ENCODE results near the gene SH3BP4.

Gene SH3BP4

DNA sequence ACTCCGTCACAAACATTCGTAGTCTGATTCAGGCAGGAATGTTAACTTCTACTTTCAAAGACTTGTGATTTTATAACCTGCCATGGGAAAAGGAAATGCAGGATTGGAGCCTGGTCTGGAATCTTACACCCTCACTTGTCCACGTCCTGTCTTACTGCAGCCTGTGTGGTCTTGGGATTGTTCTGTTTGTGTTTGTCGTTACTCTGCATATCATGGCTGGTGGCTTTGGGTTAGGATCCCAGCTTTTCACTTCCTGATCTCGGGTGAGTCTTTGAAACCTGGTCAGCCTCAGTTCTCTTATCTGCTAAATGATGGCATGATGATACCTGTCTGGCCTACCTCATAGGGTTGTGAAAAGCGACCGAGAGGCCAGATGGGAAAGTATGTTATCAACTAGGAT is 34.6 kb downstream of the SH3BP4 start:
- DNase-seq: no peak

DNA sequence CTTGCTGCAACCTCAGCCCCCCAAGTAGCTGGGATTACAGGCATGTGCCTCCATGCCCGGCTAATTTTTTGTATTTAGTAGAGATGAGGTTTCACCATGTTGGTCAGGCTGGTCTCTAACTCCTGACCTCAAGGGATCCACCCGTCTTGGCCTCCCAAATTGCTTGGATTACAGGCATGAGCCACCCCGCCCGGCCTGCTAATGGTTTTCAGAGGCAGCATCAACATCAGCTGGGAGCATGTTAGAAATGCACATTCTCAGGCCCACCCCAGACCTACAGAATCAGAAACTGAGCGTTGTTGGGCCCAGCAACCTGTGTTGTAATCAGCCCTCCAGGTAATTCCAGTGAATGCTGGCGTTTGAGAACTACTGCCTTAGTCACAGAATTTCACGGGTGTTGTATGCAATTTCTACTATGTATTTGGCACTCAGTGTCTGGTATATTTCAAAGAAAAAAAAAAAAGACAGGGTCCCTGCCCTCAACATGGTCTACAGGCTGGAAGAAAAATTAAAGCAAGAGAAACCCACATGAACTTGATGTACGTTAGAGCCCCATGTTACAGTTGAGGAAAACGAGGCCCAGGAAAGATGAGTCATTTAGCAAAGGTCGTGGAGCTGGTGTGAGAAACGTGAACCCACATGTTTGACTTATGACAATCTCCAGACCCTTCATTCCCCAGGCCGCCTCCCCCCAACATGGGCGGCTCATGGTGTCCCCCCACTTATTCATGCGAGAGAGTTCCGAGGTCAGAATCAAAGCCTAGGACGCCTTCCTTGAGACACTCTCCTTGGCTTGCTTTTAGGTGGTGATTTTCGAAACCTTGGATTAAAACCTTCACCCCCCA is 35.3 kb downstream of the SH3BP4 start:
- no peak for DNase-seq

DNA sequence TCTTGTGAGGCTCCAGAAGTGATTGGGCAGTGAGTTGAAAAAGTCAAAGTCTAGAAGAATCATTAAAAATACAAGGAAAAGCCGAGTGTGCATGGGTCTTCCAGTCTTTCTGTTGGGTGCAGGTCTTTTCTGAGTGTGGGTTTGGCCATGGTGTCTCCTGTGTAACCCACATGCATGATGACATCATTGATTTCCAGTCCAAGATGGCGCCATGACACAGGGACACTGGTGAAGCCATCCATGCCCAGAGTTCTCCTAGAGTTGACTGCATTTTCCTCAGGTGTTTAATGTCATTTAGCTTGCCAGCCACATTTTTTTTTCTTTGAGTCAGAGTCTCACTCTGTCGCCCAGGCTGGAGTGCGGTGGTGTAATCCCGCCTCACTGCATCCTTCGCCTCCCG is 35.9 kb downstream of the SH3BP4 start:
- DNase-seq: no peak

DNA sequence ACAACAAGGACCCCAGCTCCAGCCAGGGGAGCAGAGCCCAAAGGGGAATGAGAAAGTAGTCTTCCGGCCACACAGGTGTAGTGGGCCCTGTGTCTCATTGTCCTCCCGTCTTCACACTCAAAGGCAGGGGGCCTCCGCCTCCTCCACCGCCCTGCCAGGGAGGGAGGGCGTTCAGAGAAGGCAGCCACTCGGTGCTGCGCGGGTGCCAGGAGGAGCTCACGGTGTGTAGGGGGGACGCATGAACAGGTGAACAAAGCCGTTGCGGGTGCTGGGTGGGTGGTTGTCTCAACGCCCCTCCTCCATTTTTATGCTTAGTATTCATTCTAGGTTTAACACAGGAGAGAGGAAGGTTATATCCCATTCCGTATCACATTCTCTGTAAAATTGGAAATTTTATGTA is 36.7 kb downstream of the SH3BP4 start:
- DNase-seq: no peak

DNA sequence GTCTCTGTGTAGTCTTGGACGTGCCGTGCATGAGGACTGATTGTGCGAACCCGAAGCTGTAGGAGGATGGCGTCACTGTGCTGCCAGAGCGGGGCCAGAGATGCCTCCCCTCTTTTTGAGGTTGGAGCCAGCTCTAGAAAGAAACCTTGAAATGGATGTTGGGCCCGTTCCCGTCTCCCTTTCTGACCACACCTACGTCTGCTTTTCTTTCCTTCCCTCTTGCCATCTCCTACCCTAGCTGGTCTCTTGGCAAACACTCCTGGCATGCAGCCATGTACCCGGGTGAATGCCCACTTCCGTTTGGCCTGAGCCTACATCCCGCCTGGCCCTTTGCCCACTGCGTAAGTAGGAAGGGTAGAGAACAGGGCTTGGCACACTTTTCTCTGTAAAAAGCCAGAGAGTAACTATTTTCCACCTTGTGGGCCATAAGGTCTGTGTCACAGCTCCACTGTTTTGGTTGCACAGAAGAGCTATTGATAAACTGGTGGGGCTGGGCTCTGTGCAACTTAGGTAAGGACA is 37.4 kb downstream of the SH3BP4 start:
- DNase-seq: peak; percentile 81

DNA sequence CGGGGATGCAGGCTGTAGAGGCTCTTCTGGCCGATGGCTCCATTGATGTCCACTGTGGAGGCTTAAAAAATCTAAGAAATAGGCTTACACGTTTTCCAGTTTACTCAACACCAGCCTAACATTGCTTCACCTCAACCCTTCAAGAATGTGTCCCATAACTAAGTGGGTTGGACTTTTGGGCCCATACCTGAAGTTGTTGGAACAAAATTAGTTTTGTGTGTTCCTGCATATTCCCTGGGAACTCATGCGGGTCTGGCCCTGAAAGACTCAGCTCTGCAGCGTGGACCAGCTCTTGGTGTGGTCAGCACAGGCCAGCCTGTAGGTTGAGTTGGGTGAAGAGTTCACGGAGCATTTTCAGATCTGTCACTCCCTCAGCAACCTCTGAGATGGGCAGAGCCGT is 38.5 kb downstream of the SH3BP4 start:
- DNase-seq: no peak

DNA sequence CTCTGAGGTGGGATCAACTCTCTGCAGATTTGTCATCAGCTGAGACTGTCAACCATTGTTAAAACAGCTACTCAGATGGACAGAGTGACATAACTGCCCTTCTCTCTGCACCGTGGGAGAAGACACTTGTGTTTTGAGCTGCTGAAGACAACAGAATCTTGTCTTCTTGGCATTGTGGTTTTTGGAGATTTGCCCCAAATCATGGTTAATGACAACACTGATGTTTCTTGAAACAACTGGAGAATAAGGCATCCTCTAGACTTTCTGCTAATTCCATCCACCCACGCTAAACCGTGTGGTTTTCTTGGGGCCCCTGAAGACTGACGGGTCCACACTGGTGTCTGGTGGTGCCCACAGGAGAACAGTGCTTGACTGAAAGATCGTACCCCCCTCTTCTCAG is 39.5 kb downstream of the SH3BP4 start:
- DNase-seq: no peak

DNA sequence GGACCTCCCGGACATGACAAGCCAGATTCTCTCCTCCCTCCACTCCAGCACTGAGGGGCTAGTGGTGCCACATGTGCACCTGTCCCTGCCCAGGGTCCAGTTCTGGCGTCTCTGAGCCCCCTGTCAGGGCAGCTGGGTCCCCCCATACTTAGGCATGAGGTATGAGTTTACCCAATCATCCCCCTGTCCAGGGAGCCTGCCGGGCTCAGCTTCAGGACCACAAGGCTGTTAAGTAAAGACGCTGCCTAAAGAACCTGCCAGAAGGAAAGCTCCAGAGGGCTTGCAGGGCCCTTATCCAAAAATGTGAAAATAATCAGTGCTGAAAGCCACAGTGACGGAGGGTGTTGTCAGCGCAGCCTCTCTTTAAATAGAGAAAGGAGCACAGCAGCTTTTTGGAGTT is 40.0 kb downstream of the SH3BP4 start:
- no peak for DNase-seq

DNA sequence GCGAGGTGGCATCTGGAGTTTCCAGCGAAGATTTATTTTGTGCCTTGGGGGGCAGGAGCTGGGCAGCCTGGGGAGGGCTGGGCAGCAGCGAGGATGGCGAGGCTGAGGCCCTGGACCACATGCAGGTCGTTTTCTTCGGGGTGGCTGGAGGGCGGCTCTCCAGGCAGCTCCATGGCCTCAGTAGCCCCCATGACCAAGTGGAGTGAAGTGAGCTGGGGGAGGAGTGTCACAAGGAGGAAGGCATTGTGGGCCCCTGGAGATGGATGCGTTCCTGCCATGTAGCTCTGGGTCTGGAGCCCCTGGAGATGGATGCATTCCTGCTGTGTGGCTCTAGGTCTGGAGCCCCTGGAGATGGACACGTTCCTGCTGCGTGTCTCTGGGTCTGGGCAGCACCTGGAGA is 40.4 kb downstream of the SH3BP4 start:
- no peak for DNase-seq

DNA sequence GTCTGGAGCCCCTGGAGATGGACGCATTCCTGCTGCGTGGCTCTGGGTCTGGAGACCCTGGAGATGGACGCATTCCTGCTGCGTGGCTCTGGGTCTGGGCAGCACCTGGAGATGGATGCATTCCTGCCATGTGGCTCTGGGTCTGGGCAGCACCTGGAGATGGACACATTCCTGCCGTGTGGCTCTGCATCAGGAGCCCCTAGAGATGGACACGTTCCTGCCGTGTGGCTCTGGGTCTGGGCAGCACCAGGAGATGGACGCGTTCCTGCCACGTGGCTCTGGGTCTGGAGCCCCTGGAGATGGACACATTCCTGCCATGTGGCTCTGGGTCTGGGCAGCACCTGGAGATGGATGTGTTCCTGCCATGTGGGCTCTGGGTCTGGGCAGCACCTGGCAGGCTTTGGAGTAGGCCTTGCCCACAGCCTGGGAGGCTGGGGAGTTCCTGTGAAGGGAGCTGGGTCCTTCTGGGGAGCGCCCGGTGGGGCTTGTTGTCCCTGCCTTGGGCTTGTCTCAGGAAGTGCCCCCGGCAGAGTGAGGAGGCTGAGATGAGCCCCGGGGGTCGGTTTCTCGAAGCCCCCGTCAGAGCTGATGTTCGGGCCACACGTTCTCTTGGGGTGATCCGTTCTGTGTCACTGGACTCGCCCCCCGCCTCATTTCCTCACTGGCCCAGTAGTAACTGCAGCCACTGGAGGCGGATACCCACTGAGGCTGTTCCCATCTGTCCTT is 41.0 kb downstream of the SH3BP4 start:
- no peak for DNase-seq

DNA sequence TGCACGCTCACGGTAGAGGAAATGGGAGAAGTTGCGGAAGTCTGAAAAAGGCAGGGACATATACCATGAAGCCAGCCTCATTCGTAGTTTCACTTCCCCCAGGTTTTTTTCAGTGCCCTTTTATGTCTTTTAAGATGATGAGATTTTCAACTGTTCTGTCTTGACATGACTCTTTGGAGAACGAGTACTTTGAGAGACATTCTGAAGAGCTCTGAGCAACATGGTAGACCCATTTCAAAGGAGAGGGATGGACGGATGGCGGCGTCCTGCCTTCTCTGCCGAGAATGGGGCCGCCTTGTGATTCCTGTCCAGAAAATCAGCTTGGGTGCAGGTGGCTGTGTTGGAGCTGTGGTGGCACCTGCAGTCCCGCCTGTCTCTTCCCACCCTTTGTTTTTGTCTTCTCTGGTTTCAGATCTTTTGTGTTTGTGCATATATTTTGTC is 41.7 kb downstream of the SH3BP4 start:
- DNase-seq: peak; percentile 28

DNA sequence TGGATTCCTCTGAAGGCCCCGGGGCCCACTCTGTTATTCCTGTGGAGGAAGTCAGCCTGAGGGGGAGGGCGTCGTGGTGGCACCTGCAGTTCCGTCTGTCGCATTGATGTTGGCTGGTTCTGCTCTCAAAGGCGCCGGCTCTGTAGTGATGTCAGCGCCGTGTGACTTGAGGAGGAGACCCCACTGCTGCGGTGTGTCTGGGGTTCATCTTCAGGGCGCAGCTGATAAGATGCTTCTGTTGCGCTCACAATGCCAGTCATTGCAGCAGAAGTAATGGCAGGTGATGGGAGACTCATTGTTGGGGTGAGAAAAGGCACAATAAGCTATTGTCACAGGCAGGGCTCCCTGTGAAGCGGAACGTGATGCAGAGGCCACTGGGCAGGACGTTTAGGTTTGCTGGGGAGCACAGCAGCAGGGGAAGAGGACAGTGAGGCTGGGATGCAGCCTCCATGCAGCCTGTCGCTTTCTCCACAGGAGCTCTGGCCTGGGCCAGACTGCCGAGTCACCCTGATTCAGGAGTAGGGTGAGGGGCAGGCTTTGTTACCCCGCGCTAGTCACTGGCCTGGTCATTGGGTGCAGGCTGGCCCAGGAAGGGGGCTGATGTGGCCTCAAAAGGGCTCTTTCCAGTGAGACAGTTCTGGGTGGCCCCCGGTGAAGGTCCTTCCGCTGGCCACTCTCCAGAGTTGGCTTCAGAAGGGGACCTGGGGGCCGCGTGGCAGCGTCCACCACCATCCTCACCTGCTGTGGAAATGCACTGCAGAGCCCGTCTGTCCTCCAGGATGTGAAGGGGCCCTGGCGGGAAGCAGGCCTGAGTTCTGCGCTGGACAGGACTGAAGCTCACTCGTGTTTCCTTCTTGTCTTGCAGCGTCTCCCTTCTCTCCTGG is 42.9 kb downstream of the SH3BP4 start:
- peak; percentile 34 for DNase-seq

DNA sequence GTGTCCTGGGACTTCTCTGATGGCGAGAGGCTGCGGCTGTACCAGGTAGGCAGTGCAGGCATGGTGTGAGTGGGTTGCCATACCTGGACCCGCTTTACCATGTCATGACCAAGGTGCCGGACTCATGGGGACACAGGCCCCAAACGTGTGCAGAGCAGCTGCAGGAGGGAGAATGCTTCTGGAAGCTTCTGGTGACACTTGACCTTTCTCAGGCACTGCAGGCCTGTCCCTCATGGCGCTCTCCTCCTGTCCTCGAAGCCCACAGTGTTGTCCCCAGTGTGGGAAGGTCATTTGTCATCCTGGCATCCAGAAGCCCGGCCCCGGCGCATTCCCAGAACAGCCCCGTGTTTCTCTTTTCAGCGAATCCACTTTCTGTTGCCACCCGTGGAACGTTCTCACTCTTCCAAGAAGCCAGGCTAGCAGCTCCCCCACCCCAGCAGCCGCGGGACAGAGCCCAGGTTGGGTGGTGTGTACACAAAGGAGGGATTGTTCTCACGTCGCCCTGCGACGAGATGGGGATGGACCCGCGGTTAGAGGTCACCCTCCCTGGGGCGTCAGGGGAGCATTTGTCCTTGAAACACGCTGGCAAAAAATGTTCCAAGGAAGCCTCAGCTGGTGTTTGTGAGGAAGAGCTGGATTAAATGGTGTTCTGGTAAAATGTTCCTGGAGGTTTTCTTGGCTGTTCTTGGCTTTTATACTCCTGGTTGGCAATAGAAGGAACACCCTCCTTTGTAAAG is 43.7 kb downstream of the SH3BP4 start:
- DNase-seq: no peak

DNA sequence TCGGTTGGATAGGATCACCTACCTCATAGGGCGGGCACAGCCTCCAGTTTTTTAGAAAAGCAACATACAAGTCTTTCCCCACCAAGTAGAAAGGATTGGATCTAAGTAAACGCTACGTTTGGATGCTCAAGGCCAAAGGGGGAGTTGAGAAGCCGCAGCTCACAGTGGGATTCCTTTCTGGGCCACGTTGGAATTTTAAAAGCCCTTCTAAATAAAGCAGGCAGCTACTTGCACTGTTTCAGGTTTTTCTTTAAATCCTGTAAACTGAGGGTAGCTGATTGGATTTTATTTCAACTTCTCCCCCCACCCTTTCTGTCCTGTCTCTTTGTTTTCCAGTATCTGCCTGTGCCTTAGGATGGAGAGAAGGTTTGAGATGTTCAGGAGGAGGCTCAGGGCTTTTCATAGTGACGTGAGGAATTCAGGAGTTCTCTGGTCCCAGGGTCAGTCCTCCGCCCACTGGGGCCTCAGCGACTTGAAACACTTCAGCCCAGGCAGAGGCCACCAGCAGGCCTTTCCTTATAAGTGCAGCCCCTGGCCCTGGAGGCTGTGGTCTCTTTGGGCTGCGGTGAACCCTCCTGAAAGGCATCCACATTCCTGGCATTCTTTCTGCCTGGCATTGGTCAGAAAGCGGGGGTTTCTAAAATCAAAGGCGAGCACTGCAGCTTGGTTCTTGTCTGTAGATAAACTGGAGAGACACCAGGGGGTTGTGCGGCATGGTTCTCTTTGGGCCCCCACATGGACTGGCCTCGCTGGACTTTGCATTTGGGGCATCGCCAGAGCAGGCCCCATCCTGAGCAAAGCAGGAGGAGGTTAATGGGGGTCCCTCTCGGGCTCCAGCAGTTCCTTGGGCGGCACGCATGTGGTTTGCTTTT is 44.5 kb downstream of the SH3BP4 start:
- DNase-seq: no peak

DNA sequence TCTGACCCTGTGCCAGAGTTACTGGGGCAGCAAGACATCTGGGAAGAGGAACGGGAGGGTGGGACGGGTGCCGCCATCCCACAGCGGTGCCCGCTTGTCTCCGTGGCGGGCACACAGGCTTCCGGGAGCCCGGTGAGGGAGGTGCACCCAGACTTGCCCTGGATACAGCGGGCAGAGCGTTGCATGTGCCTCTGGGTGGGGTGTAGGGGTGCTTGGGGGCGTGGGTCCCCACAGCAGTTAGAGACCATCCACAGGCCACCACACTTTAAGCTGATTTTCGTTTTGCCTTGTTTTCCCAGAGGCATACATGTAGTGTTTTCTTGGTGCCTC is 45.1 kb downstream of the SH3BP4 start:
- no peak for DNase-seq

DNA sequence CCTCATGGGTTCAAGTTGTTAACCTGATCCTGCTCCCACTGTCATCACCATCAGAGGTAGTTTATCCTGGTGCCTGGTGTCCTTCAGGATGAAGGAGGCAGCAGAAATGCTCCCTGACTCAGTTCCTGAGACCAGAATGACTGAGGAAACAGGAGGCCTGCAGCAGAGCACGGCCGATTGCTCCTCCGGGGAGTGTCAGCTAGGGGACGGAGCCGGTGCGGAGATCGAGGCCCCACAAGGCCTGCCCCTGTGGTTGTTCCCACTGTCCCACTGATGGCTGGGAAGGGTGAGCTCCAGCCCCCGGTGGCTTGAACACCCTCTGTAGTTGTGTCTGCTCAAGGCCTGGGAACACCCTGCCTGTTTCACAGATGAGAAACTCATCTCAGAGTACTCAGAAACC is 45.6 kb downstream of the SH3BP4 start:
- no peak for DNase-seq

DNA sequence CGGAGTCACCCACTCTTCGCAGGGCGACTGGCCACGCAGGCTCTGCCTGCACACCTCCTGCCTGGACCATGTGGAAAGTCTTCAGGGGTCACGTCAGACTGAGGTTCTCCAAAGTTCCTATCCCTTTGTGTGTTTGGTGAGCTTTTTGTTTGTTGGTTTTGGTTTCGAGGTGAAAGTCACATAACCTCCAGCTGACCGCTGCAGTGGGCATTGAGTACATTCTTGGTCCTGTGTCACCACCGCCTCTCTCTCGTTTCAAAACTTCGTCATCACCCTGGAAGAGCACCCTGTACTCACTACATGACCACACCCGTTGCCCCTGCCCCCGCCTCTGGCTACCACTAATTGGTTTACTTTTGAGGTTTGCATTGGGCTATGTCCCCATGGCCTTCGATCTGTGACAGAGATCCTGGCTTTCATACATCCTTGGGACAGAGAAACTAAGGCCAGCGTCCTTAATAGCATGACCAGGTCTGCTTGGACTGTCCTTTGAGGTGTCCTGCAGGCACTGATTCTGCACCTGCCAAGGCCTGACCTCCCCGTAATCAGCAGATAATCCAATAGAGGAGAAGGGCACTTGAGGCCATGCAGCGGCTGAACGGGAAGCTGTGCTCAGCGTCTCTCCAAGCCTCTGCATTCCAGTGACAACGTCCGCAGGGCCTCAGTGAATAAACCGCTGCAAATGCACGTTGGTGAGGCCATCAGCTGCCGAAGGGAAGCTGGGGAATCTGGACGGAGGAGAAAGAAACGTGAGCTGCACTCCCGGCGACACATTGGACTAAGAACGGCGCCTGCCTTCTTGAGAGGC is 46.8 kb downstream of the SH3BP4 start:
- DNase-seq: no peak

DNA sequence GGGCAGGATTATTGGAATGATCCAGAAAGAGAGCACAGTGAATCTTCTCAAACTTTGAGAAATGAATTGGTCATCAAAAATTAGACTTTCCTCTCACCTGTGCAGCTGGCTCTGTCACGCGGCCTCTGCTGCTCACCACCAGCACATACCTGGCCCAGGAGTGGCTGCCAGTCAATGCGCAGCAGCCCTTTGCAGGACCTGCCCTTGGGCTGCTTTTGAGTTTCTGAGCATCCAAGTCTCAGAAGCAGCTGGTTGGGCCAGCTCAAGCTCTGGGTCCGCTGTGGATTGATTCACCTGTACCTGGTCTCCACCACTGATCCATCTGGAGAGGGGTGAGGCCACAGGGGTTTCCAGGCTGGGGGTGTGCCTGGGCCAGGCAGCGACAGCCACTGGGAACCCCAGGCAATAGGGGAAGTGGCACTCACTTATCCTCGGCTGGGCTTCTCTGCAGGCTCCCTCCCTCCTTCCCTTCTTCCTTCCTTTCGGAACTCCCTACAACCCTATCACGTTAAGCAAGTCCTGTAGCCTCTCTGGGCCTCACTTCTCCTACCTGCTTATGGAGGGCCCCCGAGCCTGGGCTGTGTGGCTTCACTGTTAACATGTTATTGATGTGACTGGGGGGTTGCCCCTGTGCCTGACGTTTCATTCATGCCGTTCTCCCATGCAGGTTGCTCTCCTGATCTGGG is 48.1 kb downstream of the SH3BP4 start:
- no peak for DNase-seq

DNA sequence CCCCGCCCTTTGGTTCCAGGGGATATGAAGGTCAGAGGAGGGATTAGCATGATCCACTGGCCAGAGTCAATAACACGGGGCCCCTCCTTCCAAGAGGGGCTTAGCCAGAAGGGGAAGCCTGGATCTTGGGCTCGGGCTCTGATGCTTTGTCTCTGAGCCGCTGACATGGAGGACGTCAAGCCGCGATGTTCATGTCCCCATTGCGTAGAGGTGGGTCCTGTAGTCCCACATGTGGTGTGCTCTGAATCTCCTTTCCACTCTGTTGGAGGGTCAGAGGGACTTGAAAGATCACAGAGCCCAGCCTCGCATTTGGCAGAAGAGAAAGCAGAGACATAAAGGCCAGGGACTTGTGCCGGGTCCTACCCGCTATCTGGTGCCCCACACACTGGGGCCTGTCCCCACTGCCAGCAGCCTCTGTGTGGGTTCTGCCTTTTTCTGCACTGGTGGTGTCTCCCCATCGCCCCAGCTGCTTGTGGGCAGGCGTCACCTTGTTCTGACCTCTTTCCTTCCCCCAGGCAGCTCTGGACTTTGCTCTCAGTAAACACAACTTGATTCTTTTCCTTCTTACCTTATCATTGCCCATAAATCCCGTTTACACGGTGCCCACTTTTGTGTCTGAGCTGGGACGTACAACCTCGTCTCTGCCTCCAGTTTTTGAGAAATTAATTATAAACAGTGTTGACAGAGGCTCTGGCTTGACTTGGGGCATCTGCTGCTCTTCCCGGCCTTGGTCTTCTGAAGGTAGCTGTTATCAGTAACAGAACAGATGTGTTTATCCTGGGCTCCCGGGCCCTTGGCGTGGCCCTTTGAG is 48.8 kb downstream of the SH3BP4 start:
- DNase-seq: no peak
